GM23248 (cell line): ENCODE measurements around the gene HMCN1. TPM values are rescaled to one million over a fixed set of nuclear protein-coding genes. Genes with fewer than 3 reads are reported as not detected.

ENCODE experiments used
- DNase-seq: peaks from one replicate; pipeline ENCODE4 v3.0.0-alpha.2; 2015
- H2AFZ ChIP-seq: fragments of 200-600 bp; sonication (generic); 2 replicates; pipeline ENCODE4 v1.6.1; 2016; ENCODE audit warnings: antibody characterized with exemption
- H3F3A ChIP-seq: fragments of 200-600 bp; sonication (generic); 2 replicates; pipeline ENCODE4 v1.6.1; 2016; ENCODE audit warnings: mild to moderate bottlenecking, antibody characterized with exemption, mixed run types; ENCODE audit not compliant: insufficient read depth
- H3K27ac ChIP-seq: fragments of 200-600 bp; sonication (generic); 2 replicates; pipeline ENCODE4 v1.5.1; 2016; ENCODE audit warnings: mild to moderate bottlenecking
- H3K27me3 ChIP-seq: fragments of 200-600 bp; sonication (generic); replicated peaks from 2 replicates; pipeline ENCODE4 v1.6.1; 2016; ENCODE audit warnings: mild to moderate bottlenecking; ENCODE audit not compliant: insufficient read depth
- H3K36me3 ChIP-seq: fragments of 200-600 bp; sonication (generic); 2 replicates; pipeline ENCODE4 v1.6.1; 2016; ENCODE audit warnings: low read depth, mild to moderate bottlenecking
- H3K4me1 ChIP-seq: fragments of 200-600 bp; sonication (generic); 2 replicates; pipeline ENCODE4 v1.6.1; 2016; ENCODE audit warnings: mild to moderate bottlenecking; ENCODE audit not compliant: insufficient read depth
- H3K4me2 ChIP-seq: fragments of 200-600 bp; sonication (generic); one replicate; pipeline ENCODE4 v1.6.1; 2016; ENCODE audit warnings: mild to moderate bottlenecking; ENCODE audit not compliant: unreplicated experiment
- H3K4me3 ChIP-seq: fragments of 200-600 bp; sonication (generic); 2 replicates; pipeline ENCODE4 v1.5.1; 2016; ENCODE audit warnings: mild to moderate bottlenecking
- H3K79me2 ChIP-seq: fragments of 200-600 bp; sonication (generic); 2 replicates; pipeline ENCODE4 v1.6.1; 2016; ENCODE audit warnings: mild to moderate bottlenecking; ENCODE audit not compliant: insufficient read depth
- H3K9ac ChIP-seq: fragments of 200-600 bp; sonication (generic); 2 replicates; pipeline ENCODE4 v1.6.1; 2016; ENCODE audit warnings: mild to moderate bottlenecking
- H3K9me2 ChIP-seq: fragments of 200-600 bp; sonication (generic); 2 replicates; pipeline ENCODE4 v1.6.1; 2016; ENCODE audit warnings: mixed run types, mild to moderate bottlenecking, moderate library complexity; ENCODE audit not compliant: insufficient read depth
- H3K9me3 ChIP-seq: fragments of 200-600 bp; sonication (generic); one replicate; pipeline ENCODE4 v1.6.1; 2017; ENCODE audit warnings: low read depth
- H4K20me1 ChIP-seq: fragments of 200-600 bp; sonication (generic); 2 replicates; pipeline ENCODE4 v1.6.0; 2016; ENCODE audit not compliant: insufficient read depth
- EZH2 ChIP-seq: fragments of 200-600 bp; sonication (generic); IDR thresholded peaks from 2 replicates; pipeline ENCODE4 v1.6.1; 2018; ENCODE audit warnings: antibody characterized with exemption, mild to moderate bottlenecking; ENCODE audit not compliant: insufficient read depth, poor library complexity, severe bottlenecking
- EZH2phosphoT487 ChIP-seq: fragments of 200-600 bp; sonication (generic); IDR thresholded peaks from 2 replicates; pipeline ENCODE4 v1.6.1; 2018; ENCODE audit warnings: antibody characterized with exemption, moderate library complexity, mild to moderate bottlenecking, low read depth; ENCODE audit not compliant: insufficient read depth
- WGBS, 2 experiments: methylation state at CpG; one replicate each; pipeline ENCODE4 v1.1.6; 2015 to 2017; ENCODE audit warnings: low lambda C conversion rate in 2 of 2, low coverage in 1 of 2; ENCODE audit errors: missing lambda C conversion rate in 2 of 2; 5-methylcytosine and 5-hydroxymethylcytosine counted together
- in situ Hi-C: fragments of 300-500 bp; cut with MboI; formaldehyde crosslinking; loops from 2 replicates; pipeline ENCODE4 v1.15.0; 2020
- polyA plus RNA-seq: library from polyadenylated mRNA; unstranded; fragments of >200 nt; fragmentation: Nextera tagmentation; extraction: Ambion mirVana; gene quantifications from 2 replicates; pipeline ENCODE4 v1.2.1, GENCODE V29; 2016
- total RNA-seq: library from RNA; depleted of rRNA; stranded (reverse); fragments of >200 nt; shearing (Covaris generic); gene quantifications from 2 replicates; pipeline ENCODE4 v1.2.3, GENCODE V29; 2014

HMCN1 gene
- total and polyA plus RNA-seq, 2 experiments from 2014 or later: 1.8 to 5.2 TPM

GRCh38 chr1:186231861-186232436, 497.8 kb downstream of the HMCN1 start:
- Histone ChIP-seq H3K9me2 (no peaks in the 10 kb centered on the region), H3K4me1 (peaks cover 19% of the 10 kb centered on the region), H4K20me1 (no peaks in the 10 kb centered on the region), H3K27me3 (no peaks in the 10 kb centered on the region), H3K79me2 (no peaks in the 10 kb centered on the region), H2AFZ (no peak overlapping the region), H3K9ac (no peak overlapping the region), H3K4me2 (no peak overlapping the region), H3K9me3 (no peaks in the 10 kb centered on the region), H3K4me3 (no peak overlapping the region), H3F3A (peaks cover 10% of the 10 kb centered on the region), H3K36me3 (no peaks in the 10 kb centered on the region), H3K27ac (no peak overlapping the region)
- in situ Hi-C loops: no loop called here
- 81 to 86% methylated on average over 2 of the region's 2 CpGs for WGBS, 2 experiments
- DNase-seq: peak; percentile 27
- TF ChIP-seq EZH2: no peak
- no peak for TF ChIP-seq EZH2phosphoT487

GRCh38 chr1:186234976-186235686, 500.9 kb downstream of the HMCN1 start:
- no peaks in the 10 kb centered on the region for H3K9me2 ChIP-seq
- no peak overlapping the region for H3K9ac ChIP-seq
- peaks cover 23% of the 10 kb centered on the region for H3K4me1 ChIP-seq
- no peaks in the 10 kb centered on the region for H4K20me1 ChIP-seq
- whole genome bisulfite sequencing, 2 experiments: 56 to 65% methylated on average over 2 of the region's 2 CpGs
- H3K4me2 ChIP-seq: no peak overlapping the region
- no peaks in the 10 kb centered on the region for H3K9me3 ChIP-seq
- H3K4me3 ChIP-seq: no peak overlapping the region
- no peak overlapping the region for H3K27ac ChIP-seq
- in situ Hi-C loops: no loop called here
- DNase-seq: no peak
- H2AFZ ChIP-seq: no peak overlapping the region
- no peaks in the 10 kb centered on the region for H3K79me2 ChIP-seq
- no peak for TF ChIP-seq EZH2
- TF ChIP-seq EZH2phosphoT487: no peak
- no peaks in the 10 kb centered on the region for H3K27me3 ChIP-seq
- peaks cover 10% of the 10 kb centered on the region for H3F3A ChIP-seq
- no peaks in the 10 kb centered on the region for H3K36me3 ChIP-seq

- no peaks in the 10 kb centered on the region for H4K20me1 ChIP-seq
- H3K4me1 ChIP-seq: peaks cover 23% of the 10 kb centered on the region
- H3K36me3 ChIP-seq: no peaks in the 10 kb centered on the region
- no peak overlapping the region for H2AFZ ChIP-seq
- peaks cover 10% of the 10 kb centered on the region for H3F3A ChIP-seq
- WGBS, 2 experiments: 95 to 96% methylated on average over 4 of the region's 4 CpGs
- no peak for DNase-seq
- no peak overlapping the region for H3K4me2 ChIP-seq
- H3K4me3 ChIP-seq: no peak overlapping the region
- no peaks in the 10 kb centered on the region for H3K9me2 ChIP-seq
- no peak overlapping the region for H3K27ac ChIP-seq
- in situ Hi-C loops: no loop called here
- H3K9me3 ChIP-seq: no peaks in the 10 kb centered on the region
- no peaks in the 10 kb centered on the region for H3K27me3 ChIP-seq
- no peak for TF ChIP-seq EZH2
- no peak for TF ChIP-seq EZH2phosphoT487
- no peak overlapping the region for H3K9ac ChIP-seq
- no peaks in the 10 kb centered on the region for H3K79me2 ChIP-seq
These were observed 501.5 kb downstream of the HMCN1 start for GRCh38 chr1:186235696-186236095.

- Histone ChIP-seq H3K4me3 (no peak overlapping the region), H3K9me2 (no peaks in the 10 kb centered on the region), H3K36me3 (no peaks in the 10 kb centered on the region), H3K4me1 (peaks cover 20% of the 10 kb centered on the region), H2AFZ (no peak overlapping the region), H3K9me3 (no peaks in the 10 kb centered on the region), H3K27ac (peak overlapping the region; percentile 27; the same call in 1 of the 2 replicates), H3F3A (peaks cover 10% of the 10 kb centered on the region), H3K9ac (no peak overlapping the region), H3K79me2 (no peaks in the 10 kb centered on the region), H3K27me3 (no peaks in the 10 kb centered on the region), H4K20me1 (no peaks in the 10 kb centered on the region), H3K4me2 (peak overlapping the region; percentile 36)
- peak; percentile 93 for DNase-seq
- WGBS, 2 experiments: 25 to 33% methylated on average over 3 of the region's 3 CpGs
- TF ChIP-seq EZH2 (no peak), EZH2phosphoT487 (no peak)
- in situ Hi-C loops: no loop called here
These were observed 502.7 kb downstream of the HMCN1 start for GRCh38 chr1:186236921-186237320.
